ENCODE results near the gene RPS6KA2. TPM values are rescaled to one million over a fixed set of nuclear protein-coding genes. Genes with fewer than 3 reads are reported as not detected.

The RPS6KA2 gene
- total and polyA plus RNA-seq, 8 donors = 7.9 to 95.4 (median 22.9) TPM

GRCh38 chr6:166438211-166438861 is 188.7 kb downstream of the RPS6KA2 start:
- no peak for FAIRE-seq
- Histone ChIP-seq H3K27me3 (no peaks in the 10 kb centered on the region), H3K4me3 (no peak overlapping the region), H3K9me3 (no peaks in the 10 kb centered on the region), H3K4me1 (peaks cover 0 to 5% (median 3%) of the 10 kb centered on the region in 3 donors), H3K36me3 (no peaks in the 10 kb centered on the region), H3K27ac (no peak overlapping the region)
- DNase-seq = no peak
- TF ChIP-seq CTCF (IDR thresholded peaks at IDR 0.05) = no peak
- intact Hi-C loops (cut with DNase I) = no loop called here
- no peak for ATAC-seq
- WGBS, 2 donors = 94 to 95% methylated on average over 16 of the region's 16 CpGs

DNA sequence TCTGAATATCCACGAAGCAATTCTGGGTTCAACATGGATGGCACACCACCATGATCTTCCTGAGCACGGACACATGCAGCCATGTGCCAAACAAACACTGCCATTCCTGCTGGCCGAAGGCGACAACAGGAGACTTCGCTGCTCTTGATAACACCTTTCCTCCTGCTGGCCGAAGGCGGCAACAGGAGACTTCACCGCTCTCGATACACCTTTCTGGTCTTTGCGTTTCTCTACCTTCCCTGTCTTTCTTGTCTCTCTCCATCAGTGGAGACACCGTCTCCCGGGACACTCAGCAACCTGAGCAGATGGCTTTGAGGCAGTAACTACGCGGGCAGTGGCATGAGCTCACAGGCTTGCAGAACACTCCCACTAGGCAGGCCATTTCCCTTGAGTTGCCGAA is 189.4 kb downstream of the RPS6KA2 start:
- H3K27ac ChIP-seq = no peak overlapping the region
- no peaks in the 10 kb centered on the region for H3K27me3 ChIP-seq
- DNase-seq = no peak
- H3K4me3 ChIP-seq = no peak overlapping the region
- H3K9me3 ChIP-seq = no peaks in the 10 kb centered on the region
- WGBS, 2 donors = 93 to 96% methylated on average over 15 of the region's 15 CpGs
- peaks cover 0 to 5% (median 3%) of the 10 kb centered on the region in 3 donors for H3K4me1 ChIP-seq
- intact Hi-C loops (cut with DNase I) = no loop called here
- no peak for ATAC-seq
- no peak for FAIRE-seq
- no peak for TF ChIP-seq CTCF (IDR thresholded peaks at IDR 0.05)
- no peaks in the 10 kb centered on the region for H3K36me3 ChIP-seq

- ATAC-seq = no peak
These were observed 190.6 kb downstream of the RPS6KA2 start for GRCh38 chr6:166436195-166437139.

GRCh38 chr6:166435574-166435973 is 191.5 kb downstream of the RPS6KA2 start:
- 84 to 85% methylated on average over 10 of the region's 10 CpGs for WGBS, 2 donors
- Histone ChIP-seq H3K4me1 (peaks cover 0 to 5% (median 3%) of the 10 kb centered on the region in 3 donors), H3K27ac (no peak overlapping the region), H3K9me3 (no peaks in the 10 kb centered on the region), H3K36me3 (peaks cover 0 to 8% (median 0%) of the 10 kb centered on the region in 3 donors), H3K27me3 (no peaks in the 10 kb centered on the region), H3K4me3 (no peak overlapping the region)
- TF ChIP-seq CTCF (IDR thresholded peaks at IDR 0.05) = no peak
- intact Hi-C loops (cut with DNase I) = no loop called here
- ATAC-seq (peak in 2 of 4 donors; percentile 28 to 53), FAIRE-seq (no peak), DNase-seq (no peak)

More at GRCh38 chr6:166436195-166437139, 190.6 kb downstream of the RPS6KA2 start:
- Histone ChIP-seq H3K4me3 (no peak overlapping the region), H3K4me1 (peaks cover 0 to 5% (median 3%) of the 10 kb centered on the region in 3 donors), H3K27ac (no peak overlapping the region), H3K9me3 (no peaks in the 10 kb centered on the region), H3K36me3 (peaks cover 0 to 8% (median 0%) of the 10 kb centered on the region in 3 donors), H3K27me3 (no peaks in the 10 kb centered on the region)
- FAIRE-seq (no peak), DNase-seq (no peak)
- TF ChIP-seq CTCF (IDR thresholded peaks at IDR 0.05) = no peak
- intact Hi-C loops (cut with DNase I) = no loop called here
- 89 to 91% methylated on average over 24 of the region's 24 CpGs for WGBS, 2 donors
